Peyer's patch (tissue), 4 donors: ENCODE measurements around the gene ZC3H18.

Experiments used
- POLR2A ChIP-seq, 2 donors: fragments of 450-650 bp; IDR thresholded peaks; one replicate each; pipeline ENCODE4 v1.5.1; 2017; ENCODE audit warnings: antibody characterized with exemption in 2 of 2, mild to moderate bottlenecking in 2 of 2, moderate library complexity in 2 of 2
- TF ChIP-seq, protein P1 (sequence below), 6 experiments: fragments of 450-650 bp in 4 of 6; fragments of 200-600 bp in 2 of 6; sonication (generic) in 1 of 6; IDR thresholded peaks; one replicate each; pipeline ENCODE4 v1.5.1; 2017 to 2019; ENCODE audit warnings: antibody characterized with exemption in 6 of 6, mild to moderate bottlenecking in 3 of 6, moderate library complexity in 1 of 6

DNA sequence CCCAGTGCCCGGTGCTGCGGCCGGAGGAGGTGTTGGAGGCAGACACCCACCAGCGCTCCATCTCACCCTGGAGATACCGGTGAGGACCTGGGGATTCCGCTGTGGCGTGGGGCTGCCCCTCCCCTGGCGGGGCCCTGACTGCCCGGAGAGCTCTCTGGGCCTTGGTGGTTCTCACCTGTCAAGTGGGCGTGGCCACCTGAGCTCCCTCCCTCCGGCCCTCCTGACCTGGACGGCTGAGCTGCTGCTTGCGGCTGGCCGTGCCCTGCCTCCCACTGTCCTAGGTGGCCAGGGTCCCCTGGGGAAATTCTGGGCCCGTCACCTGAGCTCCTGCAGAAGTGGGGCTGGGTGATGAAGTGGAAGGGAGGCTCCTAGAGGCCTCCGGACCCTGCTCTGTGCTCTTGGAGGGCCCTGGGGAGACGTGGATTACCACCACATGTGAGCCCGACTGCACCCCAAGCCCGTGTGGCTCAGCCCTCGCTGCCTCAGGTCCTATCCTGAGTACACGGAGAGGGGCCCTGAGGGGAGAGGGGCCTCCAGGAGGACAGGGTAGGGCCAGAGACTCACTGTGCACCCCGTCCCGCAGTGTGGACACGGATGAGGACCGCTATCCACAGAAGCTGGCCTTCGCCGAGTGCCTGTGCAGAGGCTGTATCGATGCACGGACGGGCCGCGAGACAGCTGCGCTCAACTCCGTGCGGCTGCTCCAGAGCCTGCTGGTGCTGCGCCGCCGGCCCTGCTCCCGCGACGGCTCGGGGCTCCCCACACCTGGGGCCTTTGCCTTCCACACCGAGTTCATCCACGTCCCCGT lies 69.2 kb downstream of the ZC3H18 start:
- TF ChIP-seq, protein P1, sequence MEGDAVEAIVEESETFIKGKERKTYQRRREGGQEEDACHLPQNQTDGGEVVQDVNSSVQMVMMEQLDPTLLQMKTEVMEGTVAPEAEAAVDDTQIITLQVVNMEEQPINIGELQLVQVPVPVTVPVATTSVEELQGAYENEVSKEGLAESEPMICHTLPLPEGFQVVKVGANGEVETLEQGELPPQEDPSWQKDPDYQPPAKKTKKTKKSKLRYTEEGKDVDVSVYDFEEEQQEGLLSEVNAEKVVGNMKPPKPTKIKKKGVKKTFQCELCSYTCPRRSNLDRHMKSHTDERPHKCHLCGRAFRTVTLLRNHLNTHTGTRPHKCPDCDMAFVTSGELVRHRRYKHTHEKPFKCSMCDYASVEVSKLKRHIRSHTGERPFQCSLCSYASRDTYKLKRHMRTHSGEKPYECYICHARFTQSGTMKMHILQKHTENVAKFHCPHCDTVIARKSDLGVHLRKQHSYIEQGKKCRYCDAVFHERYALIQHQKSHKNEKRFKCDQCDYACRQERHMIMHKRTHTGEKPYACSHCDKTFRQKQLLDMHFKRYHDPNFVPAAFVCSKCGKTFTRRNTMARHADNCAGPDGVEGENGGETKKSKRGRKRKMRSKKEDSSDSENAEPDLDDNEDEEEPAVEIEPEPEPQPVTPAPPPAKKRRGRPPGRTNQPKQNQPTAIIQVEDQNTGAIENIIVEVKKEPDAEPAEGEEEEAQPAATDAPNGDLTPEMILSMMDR (IDR thresholded peaks at IDR 0.05), result no peak
- no peak for TF ChIP-seq POLR2A (IDR thresholded peaks at IDR 0.05)
